HFFc6 (cell line): ENCODE data around the gene P2RY12. TPM values are rescaled to one million over a fixed set of nuclear protein-coding genes. Genes with fewer than 3 reads are reported as not detected.

ENCODE experiments used
- DNase-seq: peaks from one replicate; pipeline ENCODE4 v3.0.0-alpha.2; 2018
- H3K27ac Mint-ChIP-seq: 2 replicates; pipeline ENCODE4 v1.8.0; 2020; ENCODE audit warnings: mild to moderate bottlenecking, mixed read lengths
- H3K27me3 Mint-ChIP-seq: 2 replicates; pipeline ENCODE4 v1.8.0; 2021; ENCODE audit warnings: mild to moderate bottlenecking, moderate library complexity, mixed read lengths; ENCODE audit not compliant: insufficient read depth
- H3K36me3 Mint-ChIP-seq: 2 replicates; pipeline ENCODE4 v1.8.0; 2021; ENCODE audit warnings: low read depth, mixed read lengths
- H3K4me1 Mint-ChIP-seq: 2 replicates; pipeline ENCODE4 v1.8.0; 2020; ENCODE audit warnings: low read depth, mixed read lengths
- H3K4me3 Mint-ChIP-seq: 2 replicates; pipeline ENCODE4 v1.8.0; 2020; ENCODE audit warnings: mild to moderate bottlenecking, moderate library complexity, mixed read lengths
- H3K9me3 Mint-ChIP-seq: 2 replicates; pipeline ENCODE4 v1.8.0; 2020; ENCODE audit warnings: mild to moderate bottlenecking, mixed read lengths
- CTCF ChIP-seq: fragments of 200-600 bp; sonication (generic); IDR thresholded peaks from 2 replicates; pipeline ENCODE4 v1.5.0; 2021; ENCODE audit warnings: antibody characterized with exemption, mild to moderate bottlenecking
- total RNA-seq, 6 experiments: library from RNA; stranded (reverse); fragmentation: NEBNext Ultra II Directional; extraction: Animal tissue kit (Norgen Biotek cat#: 25700); gene quantifications; 2 replicates in 1 of 6; 3 replicates in 5 of 6; pipeline ENCODE4 v1.2.3, GENCODE V29; 2021

P2RY12 gene
- total RNA-seq, 6 experiments from 2014 or later: not detected

DNA sequence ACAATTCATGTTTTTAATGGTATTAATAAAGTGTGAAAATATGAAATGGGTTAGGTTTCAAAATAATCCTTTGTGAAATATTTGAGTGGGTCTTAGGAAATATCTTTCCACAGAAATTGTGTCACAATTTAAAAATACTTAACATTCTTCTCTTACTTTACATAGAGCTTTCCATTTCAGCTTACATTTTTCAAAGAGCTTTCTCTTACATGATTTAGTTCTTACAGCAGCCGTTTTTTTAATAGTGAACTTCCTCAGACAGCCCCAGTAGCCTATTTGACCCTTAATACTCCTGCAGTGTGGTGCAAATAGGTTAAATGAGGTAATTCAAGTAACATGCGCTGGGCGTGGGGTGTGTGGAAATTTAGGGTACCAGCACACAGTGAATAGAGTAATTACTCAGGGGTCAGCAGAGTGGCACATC is 21.8 kb downstream of the P2RY12 start:
- no peak for DNase-seq

GRCh38 chr3:151357463-151357850 is 27.1 kb downstream of the P2RY12 start:
- Mint-ChIP-seq H3K4me1 (no peaks in the 10 kb centered on the region), H3K9me3 (no peaks in the 10 kb centered on the region), H3K4me3 (no peak overlapping the region), H3K27me3 (no peaks in the 10 kb centered on the region; the same call in 1 of the 2 replicates), H3K36me3 (no peaks in the 10 kb centered on the region), H3K27ac (no peak overlapping the region)
- TF ChIP-seq CTCF: no peak
- no peak for DNase-seq

More for the DNA sequence above, 21.8 kb downstream of the P2RY12 start:
- H3K4me3 Mint-ChIP-seq: no peak overlapping the region
- no peaks in the 10 kb centered on the region; the same call in 1 of the 2 replicates for H3K27me3 Mint-ChIP-seq
- no peaks in the 10 kb centered on the region for H3K36me3 Mint-ChIP-seq
- no peak overlapping the region for H3K27ac Mint-ChIP-seq
- no peaks in the 10 kb centered on the region for H3K9me3 Mint-ChIP-seq
- TF ChIP-seq CTCF: no peak
- H3K4me1 Mint-ChIP-seq: no peaks in the 10 kb centered on the region

- no peak overlapping the region for H3K27ac Mint-ChIP-seq
- TF ChIP-seq CTCF: no peak
- no peaks in the 10 kb centered on the region for H3K27me3 Mint-ChIP-seq
- no peaks in the 10 kb centered on the region for H3K36me3 Mint-ChIP-seq
- no peaks in the 10 kb centered on the region for H3K9me3 Mint-ChIP-seq
- H3K4me1 Mint-ChIP-seq: no peaks in the 10 kb centered on the region
- DNase-seq: no peak
- H3K4me3 Mint-ChIP-seq: no peak overlapping the region
Measured at GRCh38 chr3:151356794-151357462, 27.6 kb downstream of the P2RY12 start.

DNA sequence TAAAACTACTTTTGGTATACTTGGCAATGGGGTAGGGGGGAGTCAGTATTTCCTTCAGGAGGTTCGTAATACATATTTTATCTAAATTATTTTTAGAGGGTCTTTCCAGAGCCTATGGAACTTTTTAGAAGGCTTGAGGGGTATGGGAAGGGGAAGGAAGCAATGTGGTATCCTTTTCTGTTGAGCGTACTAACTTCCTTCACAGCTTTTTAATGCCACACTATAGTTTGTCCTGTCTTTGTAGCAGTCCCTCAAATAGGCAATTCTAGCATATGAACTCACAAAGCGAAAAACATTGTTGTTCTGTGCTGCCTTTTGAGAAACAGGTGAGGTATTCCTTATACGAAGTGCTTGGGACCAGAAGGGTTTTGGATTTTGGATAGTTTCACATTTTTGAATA is 32.9 kb downstream of the P2RY12 start:
- no peak for DNase-seq
- Mint-ChIP-seq H3K36me3 (no peaks in the 10 kb centered on the region), H3K27ac (no peak overlapping the region), H3K4me3 (no peak overlapping the region), H3K9me3 (no peaks in the 10 kb centered on the region), H3K27me3 (peaks cover 3% of the 10 kb centered on the region; the same call in 1 of the 2 replicates), H3K4me1 (no peaks in the 10 kb centered on the region)
- no peak for TF ChIP-seq CTCF

GRCh38 chr3:151351219-151351618 is 33.3 kb downstream of the P2RY12 start:
- no peaks in the 10 kb centered on the region for H3K36me3 Mint-ChIP-seq
- H3K9me3 Mint-ChIP-seq: no peaks in the 10 kb centered on the region
- no peak for DNase-seq
- TF ChIP-seq CTCF: no peak
- H3K4me3 Mint-ChIP-seq: no peak overlapping the region
- peaks cover 4% of the 10 kb centered on the region for H3K4me1 Mint-ChIP-seq
- peaks cover 3% of the 10 kb centered on the region; the same call in 1 of the 2 replicates for H3K27me3 Mint-ChIP-seq
- no peak overlapping the region for H3K27ac Mint-ChIP-seq
